Upper lobe of left lung (tissue), 4 donors: ENCODE results near the gene BBS5.

ENCODE experiments used
- CTCF ChIP-seq, 6 experiments: fragments of 450-650 bp in 4 of 6; fragments of 200-600 bp in 2 of 6; sonication (generic) in 2 of 6; IDR thresholded peaks; one replicate each; pipeline ENCODE4 v1.5.1; 2016 to 2019; ENCODE audit warnings: antibody characterized with exemption in 6 of 6
- POLR2A ChIP-seq, 4 donors: fragments of 450-650 bp; IDR thresholded peaks; one replicate each; pipeline ENCODE4 v1.5.1; 2016 to 2017; ENCODE audit warnings: antibody characterized with exemption in 4 of 4, mild to moderate bottlenecking in 2 of 4

DNA sequence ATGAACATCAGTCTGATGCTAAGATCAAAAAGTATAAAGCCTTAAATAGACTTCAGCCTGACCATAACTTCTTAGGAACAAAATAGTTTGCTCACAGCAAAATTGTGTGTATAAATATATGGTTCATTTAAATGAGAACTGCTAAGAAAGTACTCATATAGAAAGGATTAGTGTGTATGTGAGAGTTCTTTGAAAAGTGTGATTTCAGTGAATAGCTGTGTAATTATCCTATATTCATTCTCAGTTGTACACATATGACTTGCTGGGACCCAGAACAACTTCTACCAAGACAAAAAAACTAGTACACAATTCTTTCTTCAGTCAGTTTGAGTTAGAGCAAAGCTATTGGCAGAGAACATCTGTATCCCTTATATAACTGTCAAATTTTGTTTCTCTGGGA lies 7.2 kb downstream of the BBS5 start:
- TF ChIP-seq POLR2A (IDR thresholded peaks at IDR 0.05) (no peak), CTCF (IDR thresholded peaks at IDR 0.05) (no peak)
